Liver (tissue), 9 donors: Measurements from ENCODE around the gene ZNRF3. TPM values are rescaled to one million over a fixed set of nuclear protein-coding genes. Genes with fewer than 3 reads are reported as not detected.
A peak's percentile ranks its signal among the peaks of the same experiment; 100 is the strongest.
"Not testable (repeated sequence)": the region's sequence is repeated elsewhere in the genome, so short reads cannot be mapped to it uniquely, and the experiment has no call there.

Source experiments
- DNase-seq: peaks from one replicate; pipeline ENCODE4 v3.0.0-alpha.2; 2017; ENCODE audit warnings: low spot score
- H3K27ac ChIP-seq, 2 donors: one replicate each; pipeline ENCODE4 v1.7.0; 2013; ENCODE audit warnings: inconsistent platforms in 2 of 2, low read length in 2 of 2, control low read depth in 1 of 2, low read depth in 1 of 2, mild to moderate bottlenecking in 1 of 2
- H3K27me3 ChIP-seq, 4 donors: one replicate each; pipeline versions ENCODE4 v1.6.1 to v1.7.0; 2013; ENCODE audit warnings: low read length in 3 of 4, inconsistent platforms in 1 of 4, mild to moderate bottlenecking in 1 of 4, moderate library complexity in 1 of 4; ENCODE audit not compliant: control insufficient read depth in 4 of 4, insufficient read depth in 4 of 4
- H3K36me3 ChIP-seq, 4 donors: one replicate each; pipeline versions ENCODE4 v1.6.1 to v1.7.0; 2013; ENCODE audit warnings: low read length in 3 of 4, mild to moderate bottlenecking in 3 of 4, low read depth in 1 of 4, moderate library complexity in 1 of 4; ENCODE audit not compliant: control insufficient read depth in 4 of 4, insufficient read depth in 3 of 4
- H3K4me1 ChIP-seq, 4 donors: one replicate each; pipeline versions ENCODE4 v1.6.1 to v1.7.0; 2013; ENCODE audit warnings: low read length in 3 of 4, mild to moderate bottlenecking in 3 of 4, moderate library complexity in 1 of 4; ENCODE audit not compliant: control insufficient read depth in 4 of 4, insufficient read depth in 4 of 4
- H3K4me3 ChIP-seq, 3 donors: one replicate each; pipeline versions ENCODE4 v1.6.1 to v1.7.0; 2013; ENCODE audit warnings: low read length in 3 of 3, control low read depth in 1 of 3, low read depth in 1 of 3, mild to moderate bottlenecking in 1 of 3
- H3K9ac ChIP-seq, 2 donors: one replicate each; pipeline ENCODE4 v1.7.0; 2013; ENCODE audit warnings: low read length in 2 of 2, mild to moderate bottlenecking in 2 of 2, moderate library complexity in 2 of 2, control low read depth in 1 of 2, low read depth in 1 of 2
- H3K9me3 ChIP-seq, 4 donors: one replicate each; pipeline versions ENCODE4 v1.6.1 to v1.7.0; 2013; ENCODE audit warnings: low read length in 3 of 4; ENCODE audit not compliant: control insufficient read depth in 4 of 4
- EGR1 ChIP-seq, 2 donors: IDR thresholded peaks; 2 replicates each; pipeline ENCODE4 v1.6.1; 2016 to 2018; ENCODE audit warnings: antibody characterized with exemption in 2 of 2, low read depth in 2 of 2
- GABPA ChIP-seq, 2 donors: IDR thresholded peaks in 1 of 2; conservative IDR thresholded peaks in 1 of 2; 2 replicates each; pipeline ENCODE4 v1.6.1; 2016; ENCODE audit warnings: antibody characterized with exemption in 2 of 2, mild to moderate bottlenecking in 1 of 2, moderate library complexity in 1 of 2
- HNF4A ChIP-seq, 2 donors: conservative IDR thresholded peaks; 2 replicates each; pipeline ENCODE4 v1.6.1; 2016; ENCODE audit warnings: antibody characterized with exemption in 2 of 2, mild to moderate bottlenecking in 2 of 2
- HNF4G ChIP-seq: IDR thresholded peaks from 2 replicates; pipeline ENCODE4 v1.6.1; 2016; ENCODE audit warnings: antibody characterized with exemption
- JUND ChIP-seq, 2 donors: IDR thresholded peaks; 2 replicates each; pipeline ENCODE4 v1.6.1; 2016; ENCODE audit warnings: antibody characterized with exemption in 2 of 2
- NR2F2 ChIP-seq: IDR thresholded peaks from 2 replicates; pipeline ENCODE4 v1.6.1; 2016; ENCODE audit warnings: antibody characterized with exemption
- RAD21 ChIP-seq, 2 donors: IDR thresholded peaks; 2 replicates each; pipeline ENCODE4 v1.6.1; 2016; ENCODE audit warnings: antibody characterized with exemption in 2 of 2, mild to moderate bottlenecking in 2 of 2
- RXRA ChIP-seq, 2 donors: IDR thresholded peaks; 2 replicates each; pipeline ENCODE4 v1.6.1; 2017 to 2018; ENCODE audit warnings: antibody characterized with exemption in 2 of 2, mild to moderate bottlenecking in 1 of 2
- TAF1 ChIP-seq: conservative IDR thresholded peaks from 2 replicates; pipeline ENCODE4 v1.6.1; 2016; ENCODE audit warnings: antibody characterized with exemption, mild to moderate bottlenecking
- YY1 ChIP-seq: IDR thresholded peaks from 2 replicates; pipeline ENCODE4 v1.6.1; 2016; ENCODE audit warnings: antibody characterized with exemption, mild to moderate bottlenecking
- WGBS: extraction: QIAGEN DNeasy Blood & Tissue Kit; methylation state at CpG from one replicate; pipeline ENCODE4 v1.1.7; 2013; 5-methylcytosine and 5-hydroxymethylcytosine counted together
- polyA plus RNA-seq, 2 donors: library from polyadenylated mRNA; stranded (reverse) in 1 of 2; unstranded in 1 of 2; fragments of 200-250 nt in 1 of 2; fragments of >200 nt in 1 of 2; fragmentation: Nextera tagmentation in 1 of 2; extraction: Ambion mirVana in 1 of 2; gene quantifications; one replicate each; pipeline versions ENCODE4 v1.2.1 to v1.2.3, GENCODE V29; 2013 to 2015
- total RNA-seq, 2 donors: library from RNA; depleted of rRNA; stranded (reverse); fragments of >200 nt; gene quantifications; one replicate each; pipeline ENCODE4 v1.2.3, GENCODE V29; 2014
- TF ChIP-seq, protein P1 (sequence below): fragments of 150-350 bp; IDR thresholded peaks from 2 replicates; pipeline ENCODE4 v1.5.1; 2017; ENCODE audit warnings: improper control_type of control experiment, low read depth, low read length; ENCODE audit not compliant: missing input control
- TF ChIP-seq, protein P2 (sequence below): IDR thresholded peaks from 2 replicates; pipeline ENCODE4 v1.6.1; 2016; ENCODE audit warnings: antibody characterized with exemption
- donor health status: healthy.
- donor health status: healthy.
- donor health status: healthy.
- donor health status: healthy.
- donor health status: healthy.

ZNRF3 gene
- total and polyA plus RNA-seq, 4 donors: 2.2 to 5.9 (median 4.7) TPM

DNA sequence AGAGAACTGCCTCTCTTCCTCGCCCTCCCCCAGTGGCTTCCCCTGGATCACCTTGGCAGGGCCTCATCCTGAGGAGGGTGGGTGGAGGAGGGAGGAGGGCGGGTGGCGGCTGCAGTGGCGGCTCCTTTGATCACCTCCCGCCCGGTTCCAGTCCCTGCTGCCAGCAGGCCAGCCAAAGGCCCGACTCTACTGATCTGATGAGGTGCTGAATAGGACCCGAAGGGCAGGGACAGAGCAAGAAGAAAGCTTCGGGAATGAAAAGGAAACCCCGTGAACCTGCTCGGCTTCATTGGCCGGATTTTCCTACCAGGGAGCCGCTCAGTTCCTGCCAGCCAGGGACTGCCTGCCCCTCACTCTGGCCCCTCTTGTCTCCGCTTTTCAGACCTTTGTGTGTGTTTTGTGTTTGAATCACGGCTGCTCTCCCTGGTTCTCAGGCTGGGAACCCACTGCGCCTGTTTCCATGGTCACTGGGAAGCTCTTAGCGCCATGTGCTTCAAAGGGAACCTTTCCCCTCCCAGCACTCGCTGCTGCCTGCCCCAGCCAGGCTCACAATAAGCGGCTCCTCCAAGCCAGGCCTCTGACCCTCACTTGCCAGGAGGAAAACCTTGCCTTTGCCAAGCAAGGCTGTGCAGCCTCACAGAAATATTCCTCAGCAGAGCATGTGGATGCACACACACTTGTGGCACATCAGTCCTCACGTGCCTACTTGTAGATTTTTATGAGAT is 121.4 kb downstream of the ZNRF3 start:
- no peak for TF ChIP-seq GABPA (IDR thresholded peaks at IDR 0.05 in 1 of 2, conservative IDR thresholded peaks at IDR 0.05 in 1 of 2)
- TF ChIP-seq RAD21 (IDR thresholded peaks at IDR 0.05): peak in 1 of 2 donors; percentile 17
- no peak for DNase-seq
- peaks cover 2 to 17% (median 14%) of the 10 kb centered on the region in 4 donors for H3K4me1 ChIP-seq
- H3K9me3 ChIP-seq: no peaks in the 10 kb centered on the region
- no peaks in the 10 kb centered on the region for H3K36me3 ChIP-seq
- H3K27me3 ChIP-seq: no peaks in the 10 kb centered on the region
- H3K27ac ChIP-seq: peak overlapping the region in 1 of 2 donors; percentile 41
- no peak overlapping the region for H3K4me3 ChIP-seq
- WGBS: 35% methylated on average over 20 of the region's 20 CpGs
- no peak overlapping the region for H3K9ac ChIP-seq

DNA sequence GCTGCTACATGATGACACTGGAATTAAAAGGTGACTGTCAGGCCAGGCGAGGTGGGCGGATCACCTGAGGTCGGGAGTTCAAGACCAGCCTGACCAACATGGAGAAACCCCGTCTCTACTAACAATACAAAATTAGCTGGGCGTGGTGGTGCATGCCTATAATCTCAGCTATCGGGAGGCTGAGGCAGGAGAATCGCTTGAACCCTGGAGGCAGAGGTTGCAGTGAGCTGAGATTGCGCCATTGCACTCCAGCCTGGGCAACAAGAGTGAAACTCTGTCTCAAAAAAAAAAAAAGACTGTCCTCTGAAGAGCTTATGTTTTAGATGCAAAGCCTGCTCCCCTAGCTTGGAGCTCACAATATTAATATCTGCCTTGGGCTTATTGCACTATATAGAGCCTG is 122.4 kb downstream of the ZNRF3 start:
- H3K9me3 ChIP-seq, H3K9ac ChIP-seq, H3K36me3 ChIP-seq, H3K27me3 ChIP-seq, H3K4me3 ChIP-seq, H3K27ac ChIP-seq, DNase-seq: not testable (repeated sequence)
- 83% methylated on average over 8 of the region's 8 CpGs for WGBS
- H3K4me1 ChIP-seq: peaks cover 2 to 17% (median 14%) of the 10 kb centered on the region in 4 donors

DNA sequence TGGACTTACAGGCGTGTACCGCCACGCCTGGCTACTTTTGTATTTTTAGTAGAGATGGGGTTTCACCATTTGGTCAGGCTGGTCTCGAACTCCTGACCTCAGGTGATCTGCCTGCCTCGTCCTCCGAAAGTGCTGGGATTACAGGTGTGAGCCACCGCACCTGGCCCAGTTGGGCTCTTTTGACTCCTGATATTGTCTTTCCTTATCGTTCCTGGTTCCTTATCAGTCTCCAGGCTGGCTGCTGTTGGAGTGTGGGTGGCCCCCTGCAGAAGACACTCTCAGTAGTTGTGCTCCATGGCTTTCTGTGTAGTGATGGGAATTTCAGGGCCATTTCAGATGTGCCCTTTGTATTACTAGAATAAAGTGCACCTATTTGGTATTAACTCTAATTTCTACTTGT is 123.0 kb downstream of the ZNRF3 start:
- 84% methylated on average over 8 of the region's 8 CpGs for WGBS
- Histone ChIP-seq H3K4me3 (no peak overlapping the region), H3K27ac (no peak overlapping the region), H3K9me3 (no peaks in the 10 kb centered on the region), H3K9ac (no peak overlapping the region), H3K4me1 (peaks cover 2 to 17% (median 15%) of the 10 kb centered on the region in 4 donors), H3K36me3 (no peaks in the 10 kb centered on the region), H3K27me3 (no peaks in the 10 kb centered on the region)
- no peak for DNase-seq
- TF ChIP-seq GABPA (IDR thresholded peaks at IDR 0.05 in 1 of 2, conservative IDR thresholded peaks at IDR 0.05 in 1 of 2) (no peak), NR2F2 (no peak), YY1 (no peak), EGR1 (IDR thresholded peaks at IDR 0.05; ENCODE audit: low read depth in 2 of 2) (no peak), HNF4A (conservative IDR thresholded peaks at IDR 0.05) (no peak), TAF1 (no peak), RXRA (IDR thresholded peaks at IDR 0.05) (no peak), JUND (IDR thresholded peaks at IDR 0.05) (no peak), HNF4G (no peak), RAD21 (IDR thresholded peaks at IDR 0.05) (no peak)
- TF ChIP-seq, protein P1, sequence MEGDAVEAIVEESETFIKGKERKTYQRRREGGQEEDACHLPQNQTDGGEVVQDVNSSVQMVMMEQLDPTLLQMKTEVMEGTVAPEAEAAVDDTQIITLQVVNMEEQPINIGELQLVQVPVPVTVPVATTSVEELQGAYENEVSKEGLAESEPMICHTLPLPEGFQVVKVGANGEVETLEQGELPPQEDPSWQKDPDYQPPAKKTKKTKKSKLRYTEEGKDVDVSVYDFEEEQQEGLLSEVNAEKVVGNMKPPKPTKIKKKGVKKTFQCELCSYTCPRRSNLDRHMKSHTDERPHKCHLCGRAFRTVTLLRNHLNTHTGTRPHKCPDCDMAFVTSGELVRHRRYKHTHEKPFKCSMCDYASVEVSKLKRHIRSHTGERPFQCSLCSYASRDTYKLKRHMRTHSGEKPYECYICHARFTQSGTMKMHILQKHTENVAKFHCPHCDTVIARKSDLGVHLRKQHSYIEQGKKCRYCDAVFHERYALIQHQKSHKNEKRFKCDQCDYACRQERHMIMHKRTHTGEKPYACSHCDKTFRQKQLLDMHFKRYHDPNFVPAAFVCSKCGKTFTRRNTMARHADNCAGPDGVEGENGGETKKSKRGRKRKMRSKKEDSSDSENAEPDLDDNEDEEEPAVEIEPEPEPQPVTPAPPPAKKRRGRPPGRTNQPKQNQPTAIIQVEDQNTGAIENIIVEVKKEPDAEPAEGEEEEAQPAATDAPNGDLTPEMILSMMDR: no peak
- TF ChIP-seq, protein P2, sequence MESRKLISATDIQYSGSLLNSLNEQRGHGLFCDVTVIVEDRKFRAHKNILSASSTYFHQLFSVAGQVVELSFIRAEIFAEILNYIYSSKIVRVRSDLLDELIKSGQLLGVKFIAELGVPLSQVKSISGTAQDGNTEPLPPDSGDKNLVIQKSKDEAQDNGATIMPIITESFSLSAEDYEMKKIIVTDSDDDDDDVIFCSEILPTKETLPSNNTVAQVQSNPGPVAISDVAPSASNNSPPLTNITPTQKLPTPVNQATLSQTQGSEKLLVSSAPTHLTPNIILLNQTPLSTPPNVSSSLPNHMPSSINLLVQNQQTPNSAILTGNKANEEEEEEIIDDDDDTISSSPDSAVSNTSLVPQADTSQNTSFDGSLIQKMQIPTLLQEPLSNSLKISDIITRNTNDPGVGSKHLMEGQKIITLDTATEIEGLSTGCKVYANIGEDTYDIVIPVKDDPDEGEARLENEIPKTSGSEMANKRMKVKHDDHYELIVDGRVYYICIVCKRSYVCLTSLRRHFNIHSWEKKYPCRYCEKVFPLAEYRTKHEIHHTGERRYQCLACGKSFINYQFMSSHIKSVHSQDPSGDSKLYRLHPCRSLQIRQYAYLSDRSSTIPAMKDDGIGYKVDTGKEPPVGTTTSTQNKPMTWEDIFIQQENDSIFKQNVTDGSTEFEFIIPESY: no peak
